NCI-H2029 (cell line): ENCODE data around the gene NEAT1.
"Not testable (repeated sequence)": the region's sequence is repeated elsewhere in the genome, so short reads cannot be mapped to it uniquely, and the experiment has no call there.

Experiments
- DNase-seq: peaks from one replicate; lab custom pipeline; 2025; lab: John Stamatoyannopoulos, UW

Gene NEAT1

DNA sequence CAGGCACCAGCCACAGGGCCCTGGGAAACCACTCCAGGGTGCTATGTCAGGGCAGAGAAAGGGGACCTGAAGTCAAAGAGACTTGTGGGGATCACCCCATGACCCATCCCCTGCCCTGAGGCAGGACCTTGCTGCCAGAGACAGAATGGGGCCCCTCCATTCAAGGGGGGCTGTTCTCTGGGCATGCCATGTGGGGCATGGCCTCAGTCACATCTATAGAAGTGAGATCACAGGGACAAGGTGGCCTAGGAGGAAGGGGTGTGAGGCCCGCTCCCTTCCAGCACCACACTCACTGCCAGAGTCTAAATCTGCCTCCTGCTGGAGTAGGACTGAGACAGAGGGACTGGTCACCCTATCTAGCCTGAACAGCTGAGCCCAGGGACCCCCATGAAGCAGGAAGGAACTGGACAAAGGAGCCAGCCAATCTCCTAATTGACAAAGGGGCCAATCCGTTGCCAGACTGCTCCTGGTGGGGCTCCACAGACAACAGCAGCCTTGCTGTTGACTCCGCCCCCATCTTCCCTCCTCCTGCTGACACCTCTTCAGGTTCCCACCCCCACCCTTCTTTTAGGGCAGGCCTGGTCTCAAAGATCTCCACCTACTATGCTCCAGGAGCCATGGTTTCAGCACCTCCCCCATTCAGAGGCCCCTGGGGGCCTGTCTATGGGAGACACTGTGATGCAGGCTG is 26.0 kb downstream of the NEAT1 start:
- no peak for DNase-seq

DNA sequence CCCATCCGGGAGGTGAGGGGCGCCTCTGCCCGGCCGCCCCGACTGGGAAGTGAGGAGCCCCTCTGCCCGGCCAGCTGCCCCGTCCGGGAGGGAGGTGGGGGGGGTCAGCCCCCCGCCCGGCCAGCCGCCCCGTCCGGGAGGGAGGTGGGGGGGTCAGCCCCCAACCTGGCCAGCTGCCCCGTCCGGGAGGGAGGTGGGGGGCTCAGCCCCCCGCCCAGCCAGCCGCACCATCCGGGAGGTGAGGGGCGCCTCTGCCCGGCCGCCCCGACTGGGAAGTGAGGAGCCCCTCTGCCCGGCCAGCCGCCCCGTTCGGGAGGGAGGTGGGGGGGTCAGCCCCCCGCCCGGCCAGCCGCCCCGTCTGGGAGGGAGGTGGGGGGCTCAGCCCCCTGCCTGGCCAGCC is 28.7 kb downstream of the NEAT1 start:
- not testable (repeated sequence) for DNase-seq

DNA sequence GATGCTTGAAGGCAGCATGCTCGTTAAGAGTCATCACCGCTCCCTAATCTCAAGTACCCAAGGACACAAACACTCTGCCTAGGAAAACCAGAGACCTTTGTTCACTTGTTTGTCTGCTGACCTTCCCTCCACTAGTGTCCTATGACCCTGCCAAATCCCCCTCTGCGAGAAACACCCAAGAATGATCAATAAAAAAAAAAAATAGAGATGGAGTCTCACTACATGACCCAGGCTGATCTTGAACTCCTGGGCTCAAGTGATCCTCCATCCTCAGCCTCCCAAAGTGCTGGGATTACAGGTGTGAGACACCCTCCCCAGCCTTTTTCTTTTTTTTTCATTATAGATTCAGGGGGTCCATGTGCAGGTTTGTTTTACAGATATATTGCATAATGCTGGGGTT is 29.7 kb downstream of the NEAT1 start:
- not testable (repeated sequence) for DNase-seq

DNA sequence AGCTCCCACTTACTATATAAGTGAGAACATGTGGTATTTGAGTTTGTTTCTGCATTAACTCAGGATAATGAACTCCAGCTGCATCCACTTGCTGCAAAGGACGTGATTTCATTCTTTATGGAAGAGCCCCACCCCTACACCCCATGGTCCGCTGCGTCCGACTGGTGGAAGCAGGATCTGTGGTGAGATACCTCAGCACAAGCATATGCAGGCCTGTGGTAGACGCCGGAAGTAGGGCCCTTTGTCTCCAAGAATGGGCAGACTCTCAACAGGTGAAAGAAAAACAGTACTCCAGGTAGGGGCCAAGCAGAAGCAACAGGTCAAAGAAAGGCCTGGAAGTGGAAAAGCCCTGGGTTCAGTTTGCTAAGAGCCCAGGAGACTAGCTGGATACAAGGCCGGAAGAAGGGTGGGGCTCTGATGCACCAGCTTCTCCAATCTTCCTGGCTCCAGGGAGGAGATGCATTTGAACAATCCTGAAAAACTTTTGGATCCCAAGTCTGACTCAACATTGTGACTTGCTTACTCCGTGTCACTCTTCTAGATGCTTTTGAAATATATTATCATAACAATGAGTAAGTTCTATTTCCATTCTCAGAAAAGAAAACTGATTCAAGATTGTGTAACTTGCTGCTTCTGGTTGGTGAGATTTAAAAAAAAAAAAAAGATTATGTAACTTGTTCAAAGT is 30.4 kb downstream of the NEAT1 start:
- DNase-seq, result no peak

DNA sequence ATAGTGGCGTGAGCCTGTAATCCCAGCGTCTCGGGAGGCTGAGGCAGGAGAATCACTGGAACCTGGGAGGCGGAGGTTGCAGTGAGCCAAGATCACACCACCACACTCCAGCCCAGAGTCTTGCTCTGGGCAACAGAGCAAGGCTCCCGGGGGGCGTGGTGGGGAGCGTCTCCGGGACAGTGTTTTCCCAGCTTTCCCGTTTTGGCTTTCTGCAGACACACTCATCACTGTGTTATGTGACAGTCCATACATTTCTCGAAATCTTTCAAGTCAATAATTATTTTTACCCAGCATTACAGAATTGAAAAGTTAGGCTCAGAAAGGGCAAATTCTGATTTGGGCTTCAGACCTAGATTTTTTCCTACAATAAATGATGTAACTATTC is 31.7 kb downstream of the NEAT1 start:
- no peak for DNase-seq

DNA sequence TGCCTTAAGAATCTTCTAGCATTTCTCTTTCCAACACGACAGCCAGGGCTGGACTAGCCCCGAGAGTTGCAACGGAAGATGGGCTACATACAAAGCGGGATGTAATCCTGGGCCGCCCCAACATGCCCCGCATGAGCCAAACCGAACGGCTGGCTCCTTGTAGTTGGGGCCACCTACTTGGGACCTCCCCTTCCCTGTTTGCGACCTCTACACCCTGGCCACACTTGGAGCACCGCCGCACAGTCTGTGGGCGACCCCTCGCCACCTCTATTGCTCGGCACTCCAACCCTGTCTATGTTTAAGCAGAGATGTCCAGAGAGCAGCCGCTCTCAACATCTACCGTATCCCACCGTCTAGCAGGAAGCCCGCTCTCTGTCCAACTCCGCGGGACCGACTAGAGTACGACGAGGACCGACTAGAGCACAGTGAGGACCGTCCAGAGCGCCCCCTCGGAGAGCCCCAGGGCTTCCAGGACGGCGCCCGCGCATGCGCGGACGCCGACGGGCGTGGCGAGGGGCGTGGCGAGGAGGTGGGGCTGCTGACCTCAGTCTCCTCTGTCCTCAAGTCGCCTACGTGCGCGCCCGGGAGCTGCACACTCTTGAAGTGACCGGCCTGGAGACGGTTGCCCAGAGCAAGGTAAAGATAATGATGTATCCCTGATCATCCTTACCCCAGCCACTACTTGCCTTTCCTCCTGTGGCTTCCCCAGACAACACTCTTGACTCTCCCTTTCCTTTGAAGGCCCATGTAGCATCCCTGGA is 32.3 kb downstream of the NEAT1 start:
- DNase-seq, result peak; percentile 69

DNA sequence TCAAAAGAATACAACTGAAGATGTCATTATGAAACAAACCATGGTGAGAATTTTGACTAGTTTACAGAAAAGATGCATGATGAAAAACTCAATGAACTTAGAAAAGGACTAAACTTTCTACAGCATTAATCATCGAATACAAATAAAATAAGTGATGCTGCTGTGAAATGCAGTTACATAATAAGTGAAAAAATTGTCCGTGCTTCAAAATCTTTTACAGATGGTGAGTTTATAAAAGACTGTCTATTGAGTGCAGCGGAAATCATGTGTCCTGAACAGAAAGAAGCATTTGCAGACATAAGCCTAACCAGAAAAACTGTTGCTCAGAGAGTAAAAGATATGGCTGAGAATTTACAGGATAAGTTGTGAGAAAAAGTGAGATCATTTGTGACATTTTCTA is 33.8 kb downstream of the NEAT1 start:
- no peak for DNase-seq

DNA sequence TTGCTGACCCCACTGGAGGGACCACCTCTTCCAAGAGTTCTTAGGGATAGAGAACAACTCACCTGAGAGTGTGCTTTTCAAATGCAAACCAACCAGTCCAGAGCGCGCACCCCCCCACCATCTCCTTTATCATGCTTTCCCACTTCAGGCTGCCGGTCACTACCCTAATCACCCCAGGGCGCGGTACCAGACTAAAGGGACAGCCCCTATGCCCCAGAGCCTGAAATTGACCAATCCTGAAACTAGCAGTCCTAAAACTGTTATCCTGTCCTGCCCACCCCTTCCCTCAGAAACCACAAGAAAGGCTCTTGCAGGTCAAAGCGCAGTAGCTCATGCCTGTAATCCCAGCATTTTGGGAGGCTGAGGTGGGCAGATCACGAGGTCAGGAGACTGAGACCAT is 37.0 kb downstream of the NEAT1 start:
- no peak for DNase-seq

DNA sequence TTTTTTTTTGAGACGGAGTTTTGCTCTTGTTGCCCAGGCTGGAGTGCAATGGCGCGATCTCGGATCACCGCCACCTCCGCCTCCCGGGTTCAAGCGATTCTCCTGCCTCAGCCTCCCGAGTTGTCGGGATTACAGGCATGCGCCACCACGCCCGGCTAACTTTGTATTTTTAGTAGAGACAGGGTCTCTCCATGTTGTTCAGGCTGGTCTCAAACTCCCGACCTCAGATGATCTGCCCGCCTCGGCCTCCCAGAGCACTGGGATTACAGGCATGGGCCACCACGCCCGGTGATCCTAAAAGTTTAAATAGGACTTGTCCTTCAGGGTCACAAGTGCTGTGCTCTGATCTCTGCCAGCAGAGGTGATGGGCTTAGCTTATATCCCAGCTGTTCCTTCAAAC is 42.9 kb downstream of the NEAT1 start:
- not testable (repeated sequence) for DNase-seq

DNA sequence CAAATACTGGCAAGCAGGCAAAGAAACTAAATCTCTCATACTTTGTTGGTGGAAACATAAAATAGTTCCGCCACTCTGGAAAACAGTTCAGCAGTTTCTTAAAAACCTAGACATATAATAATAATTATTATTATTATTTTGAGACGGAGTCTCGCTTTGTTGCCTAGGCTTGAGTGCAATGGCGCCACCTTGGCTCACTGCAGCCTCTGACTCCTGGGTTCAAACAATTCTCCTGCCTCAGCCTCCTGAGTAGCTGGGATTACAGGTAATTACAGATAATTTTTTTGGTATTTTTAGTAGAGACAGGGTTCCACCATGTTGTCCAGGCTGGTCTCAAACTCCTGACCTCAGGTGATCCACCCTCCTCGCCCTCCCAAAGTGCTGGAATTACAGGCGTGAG is 44.7 kb downstream of the NEAT1 start:
- DNase-seq, result not testable (repeated sequence)

DNA sequence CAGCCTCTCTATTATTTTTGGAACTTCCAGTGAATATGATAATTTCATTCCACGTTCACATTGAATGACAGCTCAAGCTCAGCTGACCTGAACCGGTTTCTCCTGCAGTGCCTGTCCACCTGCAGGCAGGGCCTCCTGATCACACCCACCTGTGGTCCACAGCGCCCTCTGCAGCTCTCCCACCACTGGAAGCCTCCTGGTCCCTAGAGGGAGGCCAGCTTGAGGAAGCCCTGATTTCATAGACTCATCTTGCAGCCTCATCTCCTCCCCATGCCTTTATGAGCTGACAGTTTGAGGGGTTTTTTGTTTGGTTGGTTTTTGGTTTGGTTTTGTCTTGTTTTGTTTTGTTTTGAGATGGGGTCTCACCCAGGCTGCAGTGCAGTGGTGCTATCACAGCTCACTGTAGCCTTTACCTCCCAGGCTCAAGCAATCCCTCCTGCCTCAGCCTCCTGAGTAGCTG is 46.3 kb downstream of the NEAT1 start:
- DNase-seq, result peak; percentile 90

DNA sequence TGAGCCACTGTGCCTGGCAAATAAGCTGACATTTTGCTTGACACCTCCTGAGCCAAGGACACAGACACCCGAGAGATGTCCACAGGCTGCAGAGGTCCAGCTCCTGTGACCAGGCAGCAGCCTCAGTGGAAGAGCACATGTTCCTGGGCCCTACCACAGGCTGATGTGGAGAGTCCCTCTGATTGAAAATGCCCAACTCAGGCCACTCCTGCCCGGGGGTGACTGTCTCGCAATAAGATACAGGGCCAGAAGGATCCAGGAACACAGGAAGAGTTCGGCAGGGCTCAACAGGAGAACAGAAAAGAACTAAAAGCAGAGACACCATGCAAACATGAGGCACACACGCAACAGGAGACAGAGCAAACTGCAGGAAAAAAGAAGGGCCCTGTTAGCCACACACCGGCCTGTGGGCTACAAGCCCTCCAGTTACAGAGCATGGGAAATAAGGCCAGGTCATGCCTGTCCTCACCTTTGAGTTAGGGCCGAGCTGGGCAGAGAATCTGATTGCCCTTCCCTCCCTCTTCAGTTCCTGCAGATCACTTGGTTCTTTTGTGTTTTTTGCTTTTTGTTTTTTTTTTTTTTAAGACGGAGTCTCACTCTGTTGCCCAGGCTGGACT is 47.9 kb downstream of the NEAT1 start:
- no peak for DNase-seq

DNA sequence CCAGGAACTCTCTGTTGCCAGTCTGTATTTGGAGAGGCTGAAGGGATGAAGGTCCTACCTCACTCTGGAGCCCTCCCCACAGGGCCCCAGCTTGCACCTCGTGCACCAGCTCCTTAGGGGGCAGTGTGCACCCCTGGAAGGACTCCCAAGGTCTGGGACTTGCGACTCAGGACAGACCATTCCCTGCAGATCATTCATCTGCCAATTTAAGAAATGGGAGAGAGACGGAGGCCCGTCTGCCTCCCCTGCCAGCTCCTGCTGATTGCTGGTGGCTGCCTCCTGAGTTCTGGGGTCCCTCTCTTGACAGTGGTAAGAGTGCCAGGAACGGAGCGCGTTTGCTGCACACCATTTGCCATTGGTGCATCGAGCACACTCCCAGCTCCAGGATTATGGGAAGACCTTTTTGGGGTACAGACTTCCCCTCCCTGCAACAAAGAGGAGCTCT is 48.9 kb downstream of the NEAT1 start:
- DNase-seq, result no peak

DNA sequence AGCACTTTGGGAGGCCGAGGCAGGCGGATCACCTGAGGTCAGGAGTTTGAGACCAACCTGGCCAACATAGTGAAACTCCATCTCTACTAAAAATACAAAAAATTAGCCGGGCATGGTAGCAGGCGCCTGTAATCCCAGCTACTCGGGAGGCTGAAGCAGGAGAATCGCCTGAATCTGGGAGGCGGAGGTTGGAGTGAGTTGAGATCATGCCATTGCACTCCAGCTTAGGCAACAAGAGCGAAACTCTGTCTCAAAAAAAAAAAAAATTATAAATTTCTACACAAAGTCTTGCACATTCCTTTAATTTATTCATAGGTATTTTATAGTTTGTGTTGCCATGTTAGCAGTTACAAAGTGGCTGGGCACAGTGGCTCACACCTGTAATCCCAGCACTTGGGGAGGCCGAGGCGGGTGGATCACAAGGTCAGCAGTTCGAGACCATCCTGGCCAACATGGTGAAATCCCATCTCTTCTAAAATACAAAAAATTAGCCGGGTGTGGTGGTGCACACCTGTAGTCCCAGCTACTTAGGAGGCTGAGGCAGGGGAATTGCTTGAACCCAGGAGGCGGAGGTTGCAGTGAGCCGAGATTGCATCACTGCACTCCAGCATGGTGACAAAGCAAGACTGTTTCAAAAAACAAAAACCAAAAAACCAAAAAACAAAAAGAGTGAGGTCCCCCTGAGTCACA is 50.1 kb downstream of the NEAT1 start:
- DNase-seq, result not testable (repeated sequence)

DNA sequence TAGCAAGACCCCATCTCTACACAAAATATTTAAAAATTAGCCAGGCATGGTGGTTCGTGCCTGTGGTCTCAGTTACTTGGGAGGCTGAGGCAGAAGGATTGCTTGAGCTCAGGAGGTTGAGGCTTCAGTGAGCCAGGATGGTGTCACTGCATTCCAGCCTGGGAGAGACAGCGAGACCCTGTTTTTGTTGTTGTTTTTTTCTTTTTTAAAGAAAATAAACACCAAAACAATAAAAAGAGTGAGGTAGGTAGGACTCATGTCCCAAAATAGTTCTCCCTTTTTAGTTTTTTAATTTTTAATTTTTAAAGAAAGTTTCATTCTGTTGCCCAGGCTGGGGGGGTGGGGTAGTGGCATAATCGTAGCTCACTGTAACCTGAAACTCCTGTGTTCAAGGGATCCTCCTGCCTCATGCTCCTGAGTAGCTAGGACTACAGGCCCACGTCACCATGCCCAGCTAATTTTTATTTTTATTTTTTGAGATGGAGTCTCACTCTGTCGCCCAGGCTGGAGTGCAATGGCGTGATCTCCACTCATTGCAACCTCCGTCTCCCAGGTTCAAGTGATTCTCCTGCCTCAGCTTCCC is 50.8 kb downstream of the NEAT1 start:
- DNase-seq, result no peak

DNA sequence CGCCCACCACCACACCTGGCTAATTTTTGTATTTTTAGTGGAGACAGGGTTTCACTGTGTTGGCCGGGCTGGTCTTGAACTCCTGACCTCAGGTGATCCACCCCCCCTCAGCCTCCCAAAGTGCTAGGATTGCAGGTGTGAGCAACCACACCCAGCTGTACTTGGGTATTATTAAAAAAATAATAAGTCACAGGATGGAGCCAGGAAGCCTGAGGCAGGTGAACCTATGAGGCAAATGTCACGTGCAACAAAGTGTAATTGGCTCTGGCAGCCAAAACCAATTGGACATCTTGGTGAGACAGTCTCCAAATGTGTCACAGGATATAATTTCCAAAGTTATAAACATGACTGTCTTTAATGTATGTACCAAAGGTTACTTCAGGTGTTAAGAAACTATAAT is 52.3 kb downstream of the NEAT1 start:
- no peak for DNase-seq

DNA sequence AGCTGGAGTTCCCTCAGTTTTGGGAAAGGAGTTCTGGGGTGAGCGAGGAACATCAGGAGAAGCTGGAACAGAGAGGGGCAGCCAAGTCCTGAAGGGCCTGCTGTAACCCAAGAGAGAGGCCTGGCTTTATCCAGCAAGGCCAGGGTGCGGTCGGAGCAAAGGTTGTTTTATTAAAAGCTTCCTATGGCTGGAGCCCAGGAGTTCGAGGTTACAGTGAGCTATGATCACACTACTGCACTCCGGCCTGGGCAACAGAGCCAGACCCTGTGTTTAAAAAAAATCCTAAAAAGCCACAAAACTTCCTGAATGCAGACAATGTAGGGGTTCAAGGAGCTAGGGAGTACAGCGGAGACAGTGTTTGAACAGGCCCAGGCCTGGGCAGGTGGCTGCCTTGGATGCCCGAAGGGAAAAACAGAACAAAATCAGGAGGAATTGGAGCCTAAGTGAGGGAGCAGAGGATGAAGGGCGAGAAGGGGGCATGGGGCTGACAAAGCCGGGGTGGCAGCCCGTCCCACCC is 54.1 kb downstream of the NEAT1 start:
- no peak for DNase-seq

DNA sequence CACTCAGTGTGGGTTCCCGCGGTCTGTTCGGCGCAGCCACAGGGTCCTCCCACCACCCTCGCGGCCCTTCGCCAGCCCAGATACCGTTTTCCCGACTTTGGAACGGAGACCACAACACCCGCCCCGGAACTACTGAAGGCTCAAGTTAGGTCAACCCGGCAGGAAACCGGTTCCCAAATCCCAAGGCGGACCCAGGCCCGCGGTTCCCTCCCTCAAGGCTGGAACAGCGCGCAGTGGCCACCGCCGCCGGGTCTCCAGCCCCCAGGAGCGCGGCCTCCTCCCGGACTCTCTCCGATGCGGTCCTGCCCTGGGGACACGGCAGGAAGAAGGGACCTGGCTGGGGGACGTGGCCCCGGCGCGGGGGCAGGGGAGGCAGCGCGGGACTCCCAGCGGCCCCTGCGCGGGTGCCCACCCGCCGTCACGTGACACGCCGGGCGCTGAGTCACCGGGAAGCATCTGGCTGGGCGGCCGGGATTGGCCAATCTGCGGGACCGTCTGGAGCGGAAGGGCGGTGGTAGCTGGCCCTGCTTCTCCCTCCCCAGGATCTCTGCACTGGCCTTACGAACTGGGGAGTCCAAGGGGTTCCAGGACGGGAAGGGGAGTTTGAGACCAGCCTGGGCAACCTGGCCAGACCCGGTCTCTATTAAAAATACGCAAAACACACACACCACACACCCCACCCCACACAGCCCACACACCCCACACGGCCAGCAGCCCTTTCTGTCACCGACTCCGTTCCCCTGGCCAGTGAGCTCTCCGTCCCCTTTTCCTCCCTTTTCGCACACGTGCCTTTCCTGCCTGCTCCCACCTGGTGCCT is 54.8 kb downstream of the NEAT1 start:
- DNase-seq, result peak; percentile 94

DNA sequence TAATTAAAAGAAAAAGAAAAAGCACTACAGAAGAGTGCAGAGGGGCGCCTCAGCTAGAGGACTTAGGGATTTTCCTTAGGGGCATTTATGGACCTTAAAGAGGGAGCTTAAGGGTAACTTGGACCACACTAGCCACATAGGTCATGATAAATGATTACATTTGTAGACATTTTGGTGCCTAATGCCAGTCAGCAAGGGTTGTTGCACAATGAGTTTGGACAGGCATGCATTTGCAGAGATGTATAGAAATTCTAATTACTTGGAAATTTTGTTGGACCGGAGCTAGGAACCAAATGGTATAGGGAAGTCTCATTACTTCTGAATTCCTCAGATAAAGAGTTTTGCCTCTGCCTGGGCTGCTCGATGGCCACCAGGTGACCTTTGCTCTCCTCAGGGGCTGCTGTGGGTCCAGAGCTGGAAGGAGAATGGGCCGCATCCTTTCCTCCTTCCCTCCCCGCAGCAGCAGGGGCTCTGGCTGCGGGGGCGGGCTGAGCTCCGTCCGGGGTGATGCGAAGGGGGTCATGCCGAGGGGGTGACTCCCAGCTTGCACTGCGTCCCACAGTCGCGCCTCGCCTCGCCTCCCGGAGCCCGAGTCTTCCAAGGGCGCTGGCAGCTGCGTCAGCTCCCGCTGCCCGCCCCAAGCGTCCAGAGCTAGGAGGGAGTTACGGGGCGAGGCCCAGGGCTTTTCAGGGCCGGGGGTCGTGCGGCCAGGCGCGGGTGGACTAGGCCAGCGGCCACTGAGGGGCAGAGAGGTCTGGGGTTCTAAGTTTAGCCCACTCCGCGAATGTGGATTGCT is 56.0 kb downstream of the NEAT1 start:
- no peak for DNase-seq
